GM13976 (cell line): ENCODE data around the gene RAD54L2.

ENCODE experiments used
- DNase-seq: peaks from one replicate; pipeline ENCODE4 v3.0.0; 2012; ENCODE audit warnings: low spot score
- CTCF ChIP-seq: IDR thresholded peaks from 2 replicates; pipeline ENCODE4 v1.5.1; 2012; ENCODE audit warnings: borderline replicate concordance, mild to moderate bottlenecking; ENCODE audit not compliant: insufficient read depth; ENCODE audit errors: extremely low read depth, missing control alignments, control extremely low read depth
- in situ Hi-C: fragments of 300-500 bp; cut with MboI; formaldehyde crosslinking; loops from one replicate; pipeline ENCODE4 v1.12.0; 2022; ENCODE audit warnings: low sequenced_read_pairs, mixed read lengths, inconsistent platforms; ENCODE audit not compliant: unreplicated experiment

Gene RAD54L2

GRCh38 chr3:51585871-51586270 is 47.4 kb downstream of the RAD54L2 start:
- TF ChIP-seq CTCF = no peak
- in situ Hi-C loops = no loop called here
- no peak for DNase-seq
